MM.1S (cell line): ENCODE data around the gene UGT3A1.

Experiments used
- DNase-seq: peaks from one replicate; pipeline ENCODE4 v3.0.0-alpha.2; 2015
- H2AFZ ChIP-seq: fragments of 300-600 bp; sonication (generic); 2 replicates; pipeline ENCODE4 v1.6.0; 2016; ENCODE audit warnings: antibody characterized with exemption, low read length
- H3F3A ChIP-seq: fragments of 300-600 bp; sonication (generic); 2 replicates; pipeline ENCODE4 v1.6.1; 2016; ENCODE audit warnings: mild to moderate bottlenecking, antibody characterized with exemption, low read length, moderate library complexity, mixed read lengths; ENCODE audit not compliant: insufficient read depth
- H3K27ac ChIP-seq: fragments of 300-600 bp; sonication (generic); 2 replicates; pipeline ENCODE4 v1.5.1; 2016; ENCODE audit warnings: mild to moderate bottlenecking, low read length
- H3K27me3 ChIP-seq: fragments of 300-600 bp; sonication (generic); replicated peaks from 2 replicates; pipeline ENCODE4 v1.6.0; 2016; ENCODE audit warnings: low read length; ENCODE audit not compliant: insufficient read depth
- H3K36me3 ChIP-seq: fragments of 300-600 bp; sonication (generic); replicated peaks from 2 replicates; pipeline ENCODE4 v1.6.1; 2016; ENCODE audit warnings: mild to moderate bottlenecking, low read length, mixed read lengths; ENCODE audit not compliant: insufficient read depth
- H3K4me1 ChIP-seq: fragments of 300-600 bp; sonication (generic); 2 replicates; pipeline ENCODE4 v1.6.1; 2016; ENCODE audit warnings: low read length, mixed read lengths
- H3K4me2 ChIP-seq: fragments of 300-600 bp; sonication (generic); 2 replicates; pipeline ENCODE4 v1.6.0; 2016; ENCODE audit warnings: low read depth, low read length
- H3K4me3 ChIP-seq: fragments of 300-600 bp; sonication (generic); 2 replicates; pipeline ENCODE4 v1.5.1; 2016; ENCODE audit warnings: low read length, mixed read lengths
- H3K79me2 ChIP-seq: fragments of 300-600 bp; sonication (generic); 2 replicates; pipeline ENCODE4 v1.6.1; 2016; ENCODE audit warnings: mixed run types, low read length, mixed read lengths
- H3K9ac ChIP-seq: fragments of 300-600 bp; sonication (generic); 2 replicates; pipeline ENCODE4 v1.6.1; 2016; ENCODE audit warnings: low read length, mixed read lengths
- H3K9me2 ChIP-seq: fragments of 300-600 bp; sonication (generic); replicated peaks from 2 replicates; pipeline ENCODE4 v1.6.1; 2016; ENCODE audit warnings: mild to moderate bottlenecking, low read length, mixed read lengths; ENCODE audit not compliant: insufficient read depth
- H3K9me3 ChIP-seq: fragments of 300-600 bp; sonication (generic); replicated peaks from 2 replicates; pipeline ENCODE4 v1.6.1; 2016; ENCODE audit warnings: mild to moderate bottlenecking, low read length, mixed read lengths; ENCODE audit not compliant: insufficient read depth
- H4K20me1 ChIP-seq: fragments of 300-600 bp; sonication (generic); 2 replicates; pipeline ENCODE4 v1.6.1; 2016; ENCODE audit warnings: mild to moderate bottlenecking, low read length, moderate library complexity, mixed read lengths; ENCODE audit not compliant: insufficient read depth
- EZH2 ChIP-seq: fragments of 300-600 bp; sonication (generic); optimal IDR thresholded peaks from 2 replicates; pipeline ENCODE3; 2017; ENCODE audit warnings: low read depth, mild to moderate bottlenecking, antibody characterized with exemption, low read length, mixed read lengths
- EZH2phosphoT487 ChIP-seq: fragments of 300-600 bp; sonication (generic); IDR thresholded peaks from 2 replicates; pipeline ENCODE4 v1.6.1; 2018; ENCODE audit warnings: antibody characterized with exemption, low read length
- TF ChIP-seq, protein P1 (sequence below): fragments of 300-600 bp; sonication (generic); IDR thresholded peaks from 2 replicates; pipeline ENCODE4 v1.5.1; 2016; ENCODE audit warnings: antibody characterized with exemption, low read length, mixed read lengths

The UGT3A1 gene

DNA sequence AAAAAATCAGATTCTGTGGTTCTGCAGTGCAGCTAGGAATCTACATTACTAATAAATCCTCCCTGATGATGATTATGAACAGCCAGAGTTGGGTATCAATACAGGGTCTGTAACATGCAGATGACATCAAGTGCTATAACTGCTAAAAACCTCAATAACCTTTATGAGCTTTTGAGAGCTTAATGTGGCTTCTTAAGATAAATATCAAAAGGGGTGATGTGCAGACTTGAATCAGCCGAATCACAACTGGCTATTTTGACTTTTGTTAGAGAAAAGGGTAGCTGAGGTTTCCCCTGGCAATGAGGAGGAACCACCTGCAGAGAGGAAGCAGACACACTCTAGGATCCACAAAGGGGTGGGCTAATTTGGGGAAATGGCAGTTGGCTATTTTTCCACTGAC is 83.0 kb downstream of the UGT3A1 start:
- Histone ChIP-seq H3K4me3 (no peak overlapping the region), H3K9me3 (no peaks in the 10 kb centered on the region), H3F3A (peaks cover 9% of the 10 kb centered on the region; the same call in 1 of the 2 replicates), H3K27me3 (no peaks in the 10 kb centered on the region), H3K9ac (no peak overlapping the region), H3K9me2 (no peaks in the 10 kb centered on the region), H3K4me2 (no peak overlapping the region), H3K36me3 (no peaks in the 10 kb centered on the region), H2AFZ (no peak overlapping the region), H3K4me1 (peaks cover 16% of the 10 kb centered on the region), H3K27ac (no peak overlapping the region), H3K79me2 (no peaks in the 10 kb centered on the region), H4K20me1 (no peaks in the 10 kb centered on the region)
- no peak for DNase-seq
- TF ChIP-seq EZH2 (no peak), EZH2phosphoT487 (no peak)
- TF ChIP-seq, protein P1, sequence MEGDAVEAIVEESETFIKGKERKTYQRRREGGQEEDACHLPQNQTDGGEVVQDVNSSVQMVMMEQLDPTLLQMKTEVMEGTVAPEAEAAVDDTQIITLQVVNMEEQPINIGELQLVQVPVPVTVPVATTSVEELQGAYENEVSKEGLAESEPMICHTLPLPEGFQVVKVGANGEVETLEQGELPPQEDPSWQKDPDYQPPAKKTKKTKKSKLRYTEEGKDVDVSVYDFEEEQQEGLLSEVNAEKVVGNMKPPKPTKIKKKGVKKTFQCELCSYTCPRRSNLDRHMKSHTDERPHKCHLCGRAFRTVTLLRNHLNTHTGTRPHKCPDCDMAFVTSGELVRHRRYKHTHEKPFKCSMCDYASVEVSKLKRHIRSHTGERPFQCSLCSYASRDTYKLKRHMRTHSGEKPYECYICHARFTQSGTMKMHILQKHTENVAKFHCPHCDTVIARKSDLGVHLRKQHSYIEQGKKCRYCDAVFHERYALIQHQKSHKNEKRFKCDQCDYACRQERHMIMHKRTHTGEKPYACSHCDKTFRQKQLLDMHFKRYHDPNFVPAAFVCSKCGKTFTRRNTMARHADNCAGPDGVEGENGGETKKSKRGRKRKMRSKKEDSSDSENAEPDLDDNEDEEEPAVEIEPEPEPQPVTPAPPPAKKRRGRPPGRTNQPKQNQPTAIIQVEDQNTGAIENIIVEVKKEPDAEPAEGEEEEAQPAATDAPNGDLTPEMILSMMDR = no peak

DNA sequence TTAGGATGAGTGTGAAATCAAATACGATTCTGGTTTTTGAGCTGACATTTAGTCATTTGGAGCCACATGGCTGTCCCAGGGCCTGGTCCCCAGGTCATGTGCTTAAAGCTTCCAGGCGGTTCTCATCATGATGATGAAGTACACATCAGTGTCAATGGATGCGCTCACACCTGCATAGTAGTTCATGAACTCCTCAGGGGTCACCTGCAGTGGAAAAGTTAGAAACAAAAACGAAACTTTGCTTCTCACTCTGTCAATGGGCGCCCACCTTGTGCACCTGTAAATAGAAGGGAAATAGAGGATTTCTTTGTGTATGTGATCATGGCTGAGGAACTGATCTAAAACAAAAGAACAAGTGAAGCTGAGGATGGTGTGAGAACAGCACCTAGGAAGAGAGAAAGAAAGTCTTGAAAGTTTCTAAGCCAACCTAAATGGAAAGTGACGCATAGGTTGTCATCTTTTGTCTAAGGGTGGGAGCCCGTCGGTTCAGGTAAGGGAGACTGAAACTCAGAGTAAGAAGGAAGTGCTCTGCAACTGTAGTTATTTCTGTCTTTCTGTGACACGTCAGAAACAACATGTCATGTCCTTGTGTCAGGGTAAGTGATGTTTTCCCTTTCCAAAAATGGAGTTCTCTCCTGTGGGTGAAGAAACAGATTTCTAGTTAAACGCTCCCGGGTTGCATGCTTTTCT is 86.6 kb downstream of the UGT3A1 start:
- no peaks in the 10 kb centered on the region for H3K9me2 ChIP-seq
- TF ChIP-seq, protein P1 = no peak
- peak overlapping the region; percentile 44; the same call in 1 of the 2 replicates for H3K27ac ChIP-seq
- H3K4me3 ChIP-seq = peak overlapping the region; percentile 30; the same call in 1 of the 2 replicates
- H3K27me3 ChIP-seq = no peaks in the 10 kb centered on the region
- peaks cover 16% of the 10 kb centered on the region for H3K4me1 ChIP-seq
- H3K4me2 ChIP-seq = peak overlapping the region; percentile 40
- peak; percentile 79 for DNase-seq
- no peak overlapping the region for H2AFZ ChIP-seq
- H3K9ac ChIP-seq = no peak overlapping the region
- no peaks in the 10 kb centered on the region for H3K9me3 ChIP-seq
- H4K20me1 ChIP-seq = no peaks in the 10 kb centered on the region
- no peaks in the 10 kb centered on the region for H3K36me3 ChIP-seq
- H3K79me2 ChIP-seq = no peaks in the 10 kb centered on the region
- peaks cover 9% of the 10 kb centered on the region; the same call in 1 of the 2 replicates for H3F3A ChIP-seq

DNA sequence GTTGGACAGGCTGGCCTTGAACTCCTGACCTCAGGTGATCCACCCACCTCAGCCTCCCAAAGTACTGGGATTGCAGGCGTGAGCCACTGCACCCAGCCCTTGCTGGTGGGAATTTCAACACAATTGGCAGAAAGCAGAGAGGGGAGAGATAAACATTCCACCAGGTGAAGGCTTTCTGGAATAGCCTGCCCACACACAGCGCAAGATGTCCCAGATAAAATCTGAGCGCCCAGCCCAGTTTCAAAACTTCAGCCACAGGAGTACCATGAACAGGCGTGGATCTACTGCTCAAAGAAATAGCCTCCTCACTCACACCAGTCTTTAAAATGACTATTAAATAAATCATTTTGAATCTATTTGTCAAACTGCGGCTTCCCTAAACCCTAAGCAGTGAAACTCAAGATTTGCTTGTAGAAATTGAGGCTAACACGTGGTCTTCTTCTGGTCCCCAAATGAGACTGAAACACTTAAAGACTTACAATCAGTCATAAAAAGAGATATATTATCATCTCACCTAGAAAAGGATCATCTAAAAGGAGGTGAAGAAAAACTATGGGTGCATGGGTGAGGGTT is 87.5 kb downstream of the UGT3A1 start:
- Histone ChIP-seq H3K4me1 (peaks cover 16% of the 10 kb centered on the region), H3K4me2 (no peak overlapping the region; the same call in 1 of the 2 replicates), H3K4me3 (no peak overlapping the region)

More for the DNA sequence above, 87.5 kb downstream of the UGT3A1 start:
- H3K27me3 ChIP-seq = no peaks in the 10 kb centered on the region
- no peaks in the 10 kb centered on the region for H3K9me3 ChIP-seq
- no peak overlapping the region for H3K27ac ChIP-seq
- H3F3A ChIP-seq = peaks cover 9% of the 10 kb centered on the region; the same call in 1 of the 2 replicates
- no peak overlapping the region for H3K9ac ChIP-seq
- H3K79me2 ChIP-seq = no peaks in the 10 kb centered on the region
- TF ChIP-seq, protein P1 = no peak
- no peak for TF ChIP-seq EZH2
- H3K9me2 ChIP-seq = no peaks in the 10 kb centered on the region
- H2AFZ ChIP-seq = no peak overlapping the region
- no peak for DNase-seq
- H3K36me3 ChIP-seq = no peaks in the 10 kb centered on the region
- H4K20me1 ChIP-seq = no peaks in the 10 kb centered on the region
